Measurements from ENCODE around the gene HMOX1.

Gene HMOX1

GRCh38 chr22:35424081-35424480 lies 43.2 kb downstream of the HMOX1 start:
- Histone ChIP-seq H3K27ac (no peak overlapping the region), H3K4me3 (ENCODE audit: low read depth, low read length) (no peak overlapping the region), H3K27me3 (replicated peaks) (no peaks in the 10 kb centered on the region), H3K36me3 (replicated peaks) (no peaks in the 10 kb centered on the region)
- no peak for DNase-seq
- in situ Hi-C loops (cut with HindIII; ENCODE audit: low pct_ligation_motif_present, low sequenced_read_pairs): no loop called here
- TF ChIP-seq CTCF (IDR thresholded peaks at IDR 0.05; ENCODE audit: low read depth, low read length, missing control alignments): no peak

- Histone ChIP-seq H3K36me3 (replicated peaks) (no peaks in the 10 kb centered on the region), H3K4me3 (ENCODE audit: low read depth, low read length) (no peak overlapping the region), H3K27ac (no peak overlapping the region), H3K27me3 (replicated peaks) (no peaks in the 10 kb centered on the region)
- no peak for TF ChIP-seq CTCF (IDR thresholded peaks at IDR 0.05; ENCODE audit: low read depth, low read length, missing control alignments)
- DNase-seq: no peak
- in situ Hi-C loops (cut with HindIII; ENCODE audit: low pct_ligation_motif_present, low sequenced_read_pairs): loop anchor here (25.0 kb wide), 1 partner anchor 163 kb away; no protein-coding TSS in a partner anchor
These were observed 43.9 kb downstream of the HMOX1 start for GRCh38 chr22:35424761-35425160.

GRCh38 chr22:35425546-35425945 lies 44.6 kb downstream of the HMOX1 start:
- Histone ChIP-seq H3K27me3 (replicated peaks) (no peaks in the 10 kb centered on the region), H3K36me3 (replicated peaks) (no peaks in the 10 kb centered on the region), H3K4me3 (ENCODE audit: low read depth, low read length) (no peak overlapping the region), H3K27ac (no peak overlapping the region)
- in situ Hi-C loops (cut with HindIII; ENCODE audit: low pct_ligation_motif_present, low sequenced_read_pairs): loop anchor here (25.0 kb wide), 1 partner anchor 162 kb away; no protein-coding TSS in a partner anchor
- TF ChIP-seq CTCF (IDR thresholded peaks at IDR 0.05; ENCODE audit: low read depth, low read length, missing control alignments): no peak
- DNase-seq: no peak

- Histone ChIP-seq H3K27ac (no peak overlapping the region), H3K36me3 (replicated peaks) (no peaks in the 10 kb centered on the region), H3K4me3 (ENCODE audit: low read depth, low read length) (no peak overlapping the region), H3K27me3 (replicated peaks) (no peaks in the 10 kb centered on the region)
- TF ChIP-seq CTCF (IDR thresholded peaks at IDR 0.05; ENCODE audit: low read depth, low read length, missing control alignments): no peak
- in situ Hi-C loops (cut with HindIII; ENCODE audit: low pct_ligation_motif_present, low sequenced_read_pairs): loop anchor here (25.0 kb wide), 1 partner anchor 161 kb away; no protein-coding TSS in a partner anchor
- DNase-seq: no peak
These were observed 45.3 kb downstream of the HMOX1 start for GRCh38 chr22:35425971-35426800.

- TF ChIP-seq CTCF (IDR thresholded peaks at IDR 0.05; ENCODE audit: low read depth, low read length, missing control alignments): no peak
- no peaks in the 10 kb centered on the region for H3K36me3 ChIP-seq (replicated peaks)
- in situ Hi-C loops (cut with HindIII; ENCODE audit: low pct_ligation_motif_present, low sequenced_read_pairs): loop anchor here (25.0 kb wide), 1 partner anchor 161 kb away; no protein-coding TSS in a partner anchor
- H3K27ac ChIP-seq: no peak overlapping the region
- DNase-seq: no peak
- no peak overlapping the region for H3K4me3 ChIP-seq (ENCODE audit: low read depth, low read length)
- H3K27me3 ChIP-seq (replicated peaks): no peaks in the 10 kb centered on the region
These were observed 45.9 kb downstream of the HMOX1 start for GRCh38 chr22:35426801-35427140.

All from brain microvascular endothelial cell (primary cell).